SH-SY5Y (cell line): Measurements from ENCODE around the gene ADAMTSL1.
A peak's percentile ranks its signal among the peaks of the same experiment; 100 is the strongest.

Experiments used
- GATA2 ChIP-seq: IDR thresholded peaks from 2 replicates; pipeline ENCODE4 v1.6.1; 2011; ENCODE audit warnings: mild to moderate bottlenecking, low read depth, low read length
- GATA3 ChIP-seq: IDR thresholded peaks from 2 replicates; pipeline ENCODE4 v1.6.1; 2011; ENCODE audit warnings: low read depth, mild to moderate bottlenecking, low read length, moderate library complexity

Gene ADAMTSL1

DNA sequence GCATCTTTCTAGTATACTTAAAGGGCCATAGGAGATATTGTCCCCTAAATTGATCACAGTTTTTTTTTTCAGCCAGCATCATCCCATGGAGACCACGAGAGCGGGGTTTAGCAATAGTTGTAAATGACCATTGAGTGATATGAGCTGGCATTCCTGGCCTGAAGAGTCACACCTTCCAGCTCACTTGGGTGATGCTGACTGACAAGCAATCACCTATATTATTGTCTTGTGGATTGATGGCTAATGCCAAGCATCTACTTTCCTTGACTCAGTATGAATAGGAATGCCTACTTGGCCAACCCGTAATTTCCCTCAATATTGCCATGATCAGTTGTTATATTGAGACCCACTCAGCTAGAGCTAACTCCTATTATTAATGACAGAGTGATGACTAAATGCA lies 70.5 kb downstream of the ADAMTSL1 start:
- TF ChIP-seq GATA3 (no peak), GATA2 (no peak)

DNA sequence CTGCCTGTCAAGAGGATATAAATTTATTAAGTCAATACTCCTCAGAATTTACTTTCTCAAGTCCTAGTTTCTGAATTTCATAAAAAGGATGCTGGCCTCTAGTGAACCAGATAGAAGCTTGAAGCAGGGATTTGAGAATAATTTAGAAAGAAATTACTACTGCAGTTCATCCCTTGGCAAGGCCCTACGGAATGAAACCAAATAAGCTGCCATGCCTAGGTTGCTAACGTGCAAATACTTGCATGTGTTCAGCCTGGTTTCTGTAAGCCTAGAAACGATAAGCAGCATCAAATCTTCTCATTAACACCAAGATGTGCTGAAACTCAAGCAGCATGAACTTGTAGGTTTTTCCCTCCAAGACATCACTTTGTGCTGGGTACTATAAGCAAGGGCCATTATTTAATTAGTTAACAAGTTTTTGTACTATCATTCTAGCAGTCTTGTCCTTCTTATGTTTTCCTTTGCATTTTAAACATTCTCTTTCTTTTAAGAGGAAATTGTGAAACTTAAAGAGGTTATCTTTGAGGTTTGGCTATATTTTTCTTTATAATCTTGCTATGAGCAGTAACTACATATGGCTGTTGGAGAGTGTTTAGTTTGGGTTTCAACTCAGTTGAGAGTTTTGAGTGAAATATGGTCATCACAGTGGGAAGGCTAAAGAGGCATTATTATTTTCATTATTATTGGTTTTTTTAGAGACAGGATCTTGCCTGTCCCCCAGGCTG lies 71.8 kb downstream of the ADAMTSL1 start:
- no peak for TF ChIP-seq GATA3
- no peak for TF ChIP-seq GATA2

DNA sequence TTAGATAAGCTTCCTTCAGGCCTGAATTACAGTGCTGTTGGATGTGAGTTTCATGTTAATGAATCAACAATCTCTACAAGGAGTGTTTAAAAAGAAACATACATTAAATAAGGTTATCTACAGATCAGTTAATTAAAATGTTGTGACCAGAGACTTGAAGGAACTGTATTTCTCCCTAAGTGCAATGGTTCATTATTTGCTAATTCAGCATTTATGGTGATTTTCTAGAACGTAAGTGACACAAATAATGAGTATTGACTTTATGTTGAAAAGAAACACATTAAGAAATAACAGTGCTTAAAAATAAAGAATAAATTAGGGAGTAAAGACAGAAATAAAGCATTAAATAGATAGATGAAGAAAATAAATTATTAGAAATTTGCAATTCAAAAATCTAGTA lies 74.5 kb downstream of the ADAMTSL1 start:
- no peak for TF ChIP-seq GATA2
- no peak for TF ChIP-seq GATA3

DNA sequence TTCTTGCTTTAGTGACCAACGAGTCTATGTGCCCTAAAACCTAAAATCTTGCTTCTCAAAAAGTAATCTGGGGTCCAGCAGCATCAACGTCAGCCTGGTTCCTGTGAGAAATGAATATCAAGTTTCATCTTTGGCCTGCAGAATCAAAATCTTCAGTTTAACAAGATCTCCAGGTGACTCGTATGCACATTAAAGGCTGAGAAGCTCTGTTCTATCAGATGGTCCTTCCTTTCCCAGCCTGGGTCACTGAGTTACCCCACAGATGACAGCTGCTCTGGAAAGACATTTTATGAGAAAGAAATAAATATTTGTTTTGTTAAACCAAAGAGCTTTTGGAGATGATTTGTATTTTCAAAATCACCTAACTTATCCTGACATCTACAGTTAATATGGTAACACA lies 75.8 kb downstream of the ADAMTSL1 start:
- no peak for TF ChIP-seq GATA2

DNA sequence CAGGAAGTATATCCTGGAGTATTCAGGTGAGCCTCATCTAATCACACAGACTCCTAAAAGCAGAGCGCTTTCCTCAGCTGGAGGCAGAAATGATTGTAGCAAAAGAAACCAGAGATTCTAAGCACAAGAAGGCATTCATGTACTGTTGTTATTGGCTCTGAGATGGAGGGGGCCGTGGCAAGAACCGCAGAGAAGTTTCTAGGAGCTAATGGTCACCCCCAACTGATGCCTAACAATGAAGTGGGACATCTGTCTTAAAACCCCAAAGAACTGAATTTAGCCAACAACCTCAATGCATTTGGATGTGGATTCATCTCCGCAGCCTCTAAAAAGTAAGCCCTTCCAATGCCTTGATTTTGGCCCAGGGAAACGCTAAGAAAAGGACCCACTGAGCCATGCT lies 76.3 kb downstream of the ADAMTSL1 start:
- TF ChIP-seq GATA3 (no peak), GATA2 (no peak)

DNA sequence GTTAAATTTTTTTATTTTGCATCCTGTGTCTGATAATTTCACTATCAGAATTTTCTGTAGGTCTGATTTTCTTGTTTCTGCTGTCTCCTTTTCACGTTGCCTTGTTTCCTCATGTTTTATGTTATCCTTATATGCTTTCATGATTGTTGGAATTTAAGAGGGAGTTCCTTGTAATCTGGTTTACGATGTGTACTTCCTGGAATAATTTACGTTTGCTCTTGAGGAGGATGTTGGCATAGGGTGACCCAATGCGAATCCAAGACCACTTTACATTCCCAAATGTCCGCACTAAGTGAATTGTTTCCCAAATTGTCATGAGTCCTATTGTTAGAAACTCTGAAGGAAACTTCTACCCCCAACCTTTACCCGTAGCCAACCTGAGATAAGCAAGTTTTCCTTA lies 80.3 kb downstream of the ADAMTSL1 start:
- no peak for TF ChIP-seq GATA3
- no peak for TF ChIP-seq GATA2

DNA sequence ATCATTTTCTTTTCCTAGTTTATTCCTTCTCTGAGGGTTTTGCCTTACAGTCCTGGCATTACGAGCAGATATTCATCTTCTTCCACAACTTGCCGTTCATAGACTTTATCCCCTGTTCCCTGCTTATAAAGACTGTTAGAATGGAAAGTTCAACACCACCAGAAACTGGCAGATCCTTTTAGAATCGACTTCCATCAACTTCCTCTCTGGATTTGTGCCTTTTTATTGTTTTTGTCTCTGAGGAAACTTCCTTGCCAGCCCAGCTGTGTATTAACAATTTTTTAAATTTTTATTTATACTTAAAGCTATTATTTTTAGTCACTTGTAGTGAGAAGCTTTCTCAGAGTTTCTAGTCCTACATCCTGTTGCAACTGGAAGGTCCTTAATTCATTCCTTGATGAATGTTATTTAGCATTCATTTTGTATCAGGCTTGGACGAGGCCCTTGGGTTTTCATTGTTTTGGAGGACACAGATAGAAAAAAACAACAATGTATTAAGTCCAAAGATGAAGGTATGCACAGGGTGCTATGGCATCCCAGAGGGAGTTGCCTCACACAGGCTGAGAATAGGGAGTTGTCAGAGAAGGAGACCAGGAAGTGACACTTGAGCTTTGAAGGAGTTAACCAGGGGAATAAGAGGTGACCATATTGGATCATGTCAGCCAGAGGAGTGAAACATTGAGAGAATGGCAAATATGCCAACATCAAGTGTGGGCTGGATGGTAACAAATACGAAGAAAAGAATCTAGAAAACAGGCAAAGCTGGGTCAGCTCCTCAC lies 81.3 kb downstream of the ADAMTSL1 start:
- TF ChIP-seq GATA3 (no peak), GATA2 (no peak)

DNA sequence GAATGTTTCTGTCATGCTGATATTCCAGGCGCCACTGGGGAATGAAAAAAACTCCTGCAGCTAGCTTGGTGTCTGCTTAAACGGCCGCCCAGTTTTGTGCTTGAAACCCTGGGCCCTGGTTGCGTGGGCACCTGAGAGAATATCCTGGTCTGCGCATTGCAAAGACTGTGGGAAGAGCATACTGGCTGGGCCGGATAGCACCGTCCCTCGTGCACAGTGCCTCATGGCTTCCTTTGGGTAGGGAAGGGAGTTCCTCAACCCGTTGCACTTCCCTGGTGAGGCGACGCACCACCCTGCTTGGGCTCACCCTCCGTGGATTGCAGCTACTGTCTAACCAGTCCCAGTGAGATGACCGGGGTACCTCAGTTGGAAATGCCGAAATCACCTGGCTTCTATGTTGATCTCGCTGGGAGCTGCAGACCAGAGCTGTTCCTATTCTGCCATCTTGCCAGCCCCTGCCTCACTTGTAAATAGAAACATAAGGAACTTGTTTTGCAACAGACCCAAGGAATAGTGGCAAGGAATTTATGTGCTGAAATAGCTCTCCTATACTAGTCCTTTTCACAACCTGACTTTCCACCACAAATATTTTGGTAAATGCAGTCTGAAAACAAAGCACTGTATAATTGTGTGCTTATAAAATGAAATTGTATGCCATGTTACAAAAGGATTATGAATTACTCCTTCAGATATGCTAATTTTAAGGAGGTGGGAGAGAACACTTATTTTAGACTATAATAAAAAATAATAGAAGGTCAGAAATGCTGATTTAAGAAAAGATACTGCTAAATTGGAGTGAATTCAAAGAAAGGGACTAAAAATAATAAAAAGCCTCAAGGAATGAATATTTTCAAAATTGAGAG lies 90.3 kb downstream of the ADAMTSL1 start:
- TF ChIP-seq GATA3 = no peak
- no peak for TF ChIP-seq GATA2

DNA sequence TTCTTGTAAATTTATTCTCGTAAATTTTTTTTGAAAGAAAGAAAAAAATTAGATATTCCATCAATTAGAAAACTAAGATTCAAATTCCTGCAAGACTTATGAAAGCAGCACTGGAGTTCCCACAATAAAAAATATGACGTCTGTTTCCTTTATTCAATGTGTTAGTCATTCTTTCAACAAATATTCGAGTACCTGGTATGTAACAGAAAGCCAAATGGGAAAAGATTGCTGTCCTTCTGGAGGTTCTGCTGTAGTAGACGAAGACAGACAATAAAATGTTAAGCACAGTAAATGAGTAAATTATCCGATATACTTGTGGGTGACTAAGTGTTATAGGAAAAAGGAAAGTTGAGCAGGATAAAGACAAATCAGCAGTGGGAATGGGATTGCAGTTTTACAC lies 92.2 kb downstream of the ADAMTSL1 start:
- TF ChIP-seq GATA2 (no peak), GATA3 (no peak)

DNA sequence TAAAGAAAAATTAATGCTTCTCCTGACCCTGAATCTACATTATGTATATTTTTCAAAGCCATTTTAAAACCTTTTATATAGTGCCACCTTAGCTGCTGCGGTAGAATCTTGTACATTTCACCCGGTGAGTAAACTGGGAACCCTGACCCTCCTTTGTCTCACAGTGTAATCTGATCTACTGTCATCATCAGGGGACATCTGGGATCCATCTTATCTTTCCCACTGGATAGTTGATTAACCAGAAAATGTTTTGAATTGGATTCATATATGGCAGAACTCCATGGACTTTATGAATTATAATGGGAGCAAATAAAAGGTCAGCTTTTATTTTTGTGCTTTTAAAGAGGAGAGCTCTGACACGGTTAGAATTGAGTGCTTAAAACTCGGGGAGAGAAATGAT lies 95.0 kb downstream of the ADAMTSL1 start:
- peak; percentile 95 for TF ChIP-seq GATA3
- TF ChIP-seq GATA2 = peak; percentile 93

DNA sequence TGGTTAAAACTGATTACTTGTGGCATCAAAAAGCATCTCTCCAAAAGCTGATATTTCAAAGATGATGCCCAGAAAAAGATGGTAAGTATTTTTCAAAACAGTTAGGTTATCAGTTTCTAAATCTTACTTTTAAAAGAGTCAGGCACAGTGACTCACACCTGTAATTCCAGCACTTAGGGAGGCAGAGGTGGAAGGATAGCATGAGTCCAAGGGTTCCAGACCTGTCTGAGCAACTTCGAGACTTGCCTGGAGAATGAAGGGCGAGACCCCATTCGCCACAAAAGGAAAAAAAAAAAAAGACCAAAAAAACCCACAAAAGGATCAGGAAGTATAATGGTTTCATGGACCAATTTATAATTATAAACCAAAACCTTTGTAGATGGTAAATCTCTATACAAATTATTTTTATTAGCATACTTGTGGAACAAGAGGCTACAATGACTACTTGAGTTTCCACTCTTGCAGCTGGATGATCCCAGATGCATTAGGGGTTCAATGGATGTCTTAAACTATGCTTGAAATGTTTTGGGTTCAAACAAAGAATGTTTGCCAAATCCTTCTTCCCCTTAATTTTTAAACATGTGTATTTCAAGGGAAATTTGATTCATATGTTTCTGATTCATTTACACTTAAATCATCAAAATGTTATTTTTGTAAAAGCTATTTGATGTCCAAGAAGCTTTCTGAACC lies 96.1 kb downstream of the ADAMTSL1 start:
- TF ChIP-seq GATA2 = no peak
- TF ChIP-seq GATA3 = no peak

DNA sequence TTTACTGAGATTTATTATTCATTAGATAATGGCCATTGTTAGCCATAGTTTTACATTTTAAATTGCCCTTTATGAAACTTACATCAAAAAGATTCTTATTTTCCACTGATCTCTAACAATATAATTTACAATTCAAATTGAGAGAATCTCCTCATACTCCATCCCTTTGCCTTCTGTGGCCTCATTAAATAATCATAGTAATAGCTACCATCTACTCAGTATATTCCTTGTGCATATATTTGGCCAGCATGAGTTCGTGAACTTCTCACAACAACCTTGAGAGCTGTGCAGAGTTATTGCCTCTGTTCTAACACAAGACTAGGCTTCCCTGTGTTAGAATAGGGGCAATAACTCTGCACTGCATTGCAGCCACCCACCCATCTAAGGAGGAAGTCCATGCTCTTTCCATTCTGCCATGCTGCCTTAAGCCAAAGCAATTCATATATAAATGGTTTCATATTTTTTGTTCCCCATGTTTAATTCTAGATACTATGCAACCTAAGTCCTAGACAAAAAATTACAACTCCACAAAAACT lies 99.1 kb downstream of the ADAMTSL1 start:
- TF ChIP-seq GATA2 (no peak), GATA3 (no peak)

DNA sequence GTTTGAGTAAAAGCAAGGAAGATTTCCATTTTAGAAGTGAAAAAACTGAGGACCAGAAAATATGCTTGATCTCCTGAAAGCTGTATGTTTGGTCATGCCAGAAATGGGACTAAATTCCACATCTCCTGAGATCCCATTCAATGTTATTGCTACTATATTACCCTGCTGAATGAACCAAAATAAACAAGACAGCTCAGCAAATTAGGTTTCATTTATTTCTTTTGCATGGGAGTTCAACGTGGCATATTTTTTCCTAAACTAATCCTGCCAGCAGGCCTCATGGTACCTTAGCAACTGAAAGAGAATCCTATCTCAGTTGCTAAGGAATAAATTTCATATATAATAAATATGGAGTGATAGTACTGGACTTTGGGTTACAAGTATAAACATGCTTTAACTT lies 101.7 kb downstream of the ADAMTSL1 start:
- TF ChIP-seq GATA2 = no peak
- no peak for TF ChIP-seq GATA3

DNA sequence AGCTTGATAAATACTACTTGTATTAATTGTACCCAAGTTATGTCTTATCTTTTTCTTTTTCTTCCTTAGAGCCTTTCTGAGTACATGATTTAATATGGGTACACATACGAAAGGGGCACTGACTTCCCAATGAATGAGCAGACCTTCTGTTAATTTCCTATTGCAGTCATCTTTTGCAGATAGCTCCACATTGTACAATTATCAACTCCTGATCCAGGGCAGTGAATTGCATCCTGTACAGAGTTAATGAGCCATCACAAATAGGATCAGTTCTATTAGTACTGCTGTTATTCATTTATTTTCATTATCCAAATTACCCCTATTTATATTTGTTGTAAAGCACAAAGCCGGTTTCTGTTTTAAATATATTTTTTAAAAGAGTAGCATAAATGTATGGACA lies 105.6 kb downstream of the ADAMTSL1 start:
- no peak for TF ChIP-seq GATA3

DNA sequence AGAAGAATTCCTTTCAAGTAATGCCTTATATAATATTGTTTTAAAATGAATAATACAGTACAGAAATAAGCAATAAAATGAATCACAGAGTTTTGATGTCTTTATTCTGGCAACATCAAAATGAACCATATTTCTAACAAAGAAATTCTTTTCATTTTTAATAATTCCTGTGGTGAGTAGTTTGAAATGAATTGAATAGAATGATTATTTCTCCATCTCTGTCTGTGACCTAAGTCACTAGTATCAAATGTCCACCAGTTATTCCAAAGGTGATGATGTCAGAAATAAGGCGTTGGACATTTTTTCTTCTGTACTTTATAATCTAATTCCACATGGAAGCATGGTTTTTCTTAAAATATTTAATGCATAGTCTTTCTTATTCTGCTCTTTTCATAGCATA lies 106.2 kb downstream of the ADAMTSL1 start:
- TF ChIP-seq GATA2 (no peak), GATA3 (no peak)
